ENCODE measurements around the gene IL10RB. TPM values are rescaled to one million over a fixed set of nuclear protein-coding genes. Genes with fewer than 3 reads are reported as not detected.
"Not testable (repeated sequence)": the region's sequence is repeated elsewhere in the genome, so short reads cannot be mapped to it uniquely, and the experiment has no call there.

IL10RB gene
- total RNA-seq = 10 to 100 TPM; 44.1 to 89.7 (median 60.7) TPM
- polyA plus RNA-seq = 10 to 100 TPM; 25.4 to 29.6 (median 29.3) TPM
- long read RNA-seq, donor 1, transcript IL10RB-201 (7 exons, 1,963 nt) = major isoform, 25 of 39 reads
- long read RNA-seq, donor 1, partial matches to known transcripts = 13 of 39 reads
- long read RNA-seq, donor 1, other reads (novel, unspliced or antisense) = 0 of 39 reads
- long read RNA-seq, donor 2, transcript IL10RB-201 (7 exons, 1,963 nt) = major isoform, 15 of 16 reads
- long read RNA-seq, donor 2, partial matches to known transcripts = 0 of 16 reads
- long read RNA-seq, donor 2, other reads (novel, unspliced or antisense) = 0 of 16 reads

GRCh38 chr21:33266050-33266788 lies at the start of gene IL10RB:
IL10RB (plus strand) TSS chr21:33266367; CDS start chr21:33266466, 99 bp downstream.
- no peaks in the 10 kb centered on the region for H3K27me3 ChIP-seq (replicated peaks in 1 of 7)

GRCh38 chr21:33217138-33217520 lies 49.0 kb upstream of the IL10RB start:
- no peak for DNase-seq
- Histone ChIP-seq H3K27ac (peak overlapping the region in 7 of 8 donors; percentile 90 to 98 (median 93)), H3K4me3 (no peak overlapping the region), H3K36me3 (no peaks in the 10 kb centered on the region), H3K27me3 (replicated peaks in 1 of 7) (no peaks in the 10 kb centered on the region), H3K9me3 (peaks cover 0 to 5% (median 0%) of the 10 kb centered on the region in 8 donors), H3K4me1 (peaks cover 13 to 62% (median 41%) of the 10 kb centered on the region in 6 donors)
- 87 to 99% (median 94%) methylated on average over 2 of the region's 2 CpGs for WGBS, 5 donors
- TF ChIP-seq CTCF (IDR thresholded peaks at IDR 0.05 in 8 of 11, conservative IDR thresholded peaks at IDR 0.05 in 3 of 11) = no peak
- intact Hi-C loops (cut with DNase I; ENCODE audit: low total_unique reads) = no loop called here

More at GRCh38 chr21:33266050-33266788, at the start of gene IL10RB:
- 1 to 4% (median 1%) methylated on average over 9 to 60 of the region's 60 CpGs for WGBS, 5 donors
- intact Hi-C loops (cut with DNase I; ENCODE audit: low total_unique reads) = no loop called here
- peak within 1 kb of the TSS; percentile 92 to 97 (median 95) for H3K27ac ChIP-seq
- peak in 1 of 3 donors; percentile 54 for TF ChIP-seq POLR2A (IDR thresholded peaks at IDR 0.05)
- peak; percentile 91 to 96 (median 92) for TF ChIP-seq POLR2AphosphoS5 (IDR thresholded peaks at IDR 0.05)
- TF ChIP-seq CTCF (IDR thresholded peaks at IDR 0.05 in 8 of 11, conservative IDR thresholded peaks at IDR 0.05 in 3 of 11) = no peak
- DNase-seq = peak; percentile 96
- peaks cover 33 to 96% (median 68%) of the 10 kb centered on the region in 6 donors for H3K4me1 ChIP-seq
- H3K36me3 ChIP-seq = peaks cover 0 to 71% (median 30%) of the 10 kb centered on the region in 6 donors
- H3K4me3 ChIP-seq = peak within 1 kb of the TSS; percentile 63 to 96 (median 82)
- H3K9me3 ChIP-seq = no peaks in the 10 kb centered on the region

- H3K27ac ChIP-seq = no peak overlapping the region
- TF ChIP-seq POLR2A (IDR thresholded peaks at IDR 0.05) (no peak), POLR2AphosphoS5 (IDR thresholded peaks at IDR 0.05) (no peak), CTCF (IDR thresholded peaks at IDR 0.05 in 8 of 11, conservative IDR thresholded peaks at IDR 0.05 in 3 of 11) (no peak)
- H3K36me3 ChIP-seq = no peaks in the 10 kb centered on the region
- 80 to 95% (median 82%) methylated on average over 3 of the region's 3 CpGs for WGBS, 5 donors
- H3K4me3 ChIP-seq = no peak overlapping the region
- peaks cover 11 to 41% (median 31%) of the 10 kb centered on the region in 6 donors for H3K4me1 ChIP-seq
- DNase-seq = no peak
- intact Hi-C loops (cut with DNase I; ENCODE audit: low total_unique reads) = no loop called here
- H3K27me3 ChIP-seq (replicated peaks in 1 of 7) = no peaks in the 10 kb centered on the region
- peaks cover 0 to 10% (median 0%) of the 10 kb centered on the region in 8 donors for H3K9me3 ChIP-seq
Observed at GRCh38 chr21:33219300-33219699, 46.9 kb upstream of the IL10RB start.

- intact Hi-C loops (cut with DNase I; ENCODE audit: low total_unique reads) = no loop called here
- no peak for DNase-seq
- Histone ChIP-seq H3K36me3 (no peaks in the 10 kb centered on the region), H3K4me1 (peaks cover 11 to 34% (median 25%) of the 10 kb centered on the region in 6 donors), H3K4me3 (no peak overlapping the region), H3K27me3 (replicated peaks in 1 of 7) (no peaks in the 10 kb centered on the region), H3K27ac (no peak overlapping the region), H3K9me3 (peaks cover 0 to 10% (median 0%) of the 10 kb centered on the region in 8 donors)
- no peak for TF ChIP-seq CTCF (IDR thresholded peaks at IDR 0.05 in 8 of 11, conservative IDR thresholded peaks at IDR 0.05 in 3 of 11)
- TF ChIP-seq POLR2AphosphoS5 (IDR thresholded peaks at IDR 0.05) = no peak
- no peak for TF ChIP-seq POLR2A (IDR thresholded peaks at IDR 0.05)
- WGBS, 5 donors = 78 to 90% (median 86%) methylated on average over 3 of the region's 3 CpGs
Observed at GRCh38 chr21:33219954-33220353, 46.2 kb upstream of the IL10RB start.

GRCh38 chr21:33225376-33225775 lies 40.8 kb upstream of the IL10RB start:
- H3K36me3 ChIP-seq; intact Hi-C loops (cut with DNase I; ENCODE audit: low total_unique reads); H3K27ac ChIP-seq; H3K4me3 ChIP-seq; DNase-seq; H3K27me3 ChIP-seq (replicated peaks in 1 of 7): not testable (repeated sequence)
- peaks cover 0 to 21% (median 10%) of the 10 kb centered on the region in 6 donors for H3K4me1 ChIP-seq
- WGBS, 5 donors = 94 to 98% (median 97%) methylated on average over 3 of the region's 3 CpGs
- H3K9me3 ChIP-seq = peaks cover 0 to 10% (median 0%) of the 10 kb centered on the region in 8 donors

Data from spleen (tissue), 13 donors.